HEK293 (cell line): ENCODE data around the gene LRRC7.

Experiments
- CTCF ChIA-PET: fragments of 350-600 bp; formaldehyde crosslinking; extraction: SDS; loops from one replicate; lab custom pipeline; 2021; ENCODE audit warnings: antibody characterized with exemption; lab: Yijun Ruan, JAX
- POLR2A ChIA-PET: fragments of 300-600 bp; formaldehyde crosslinking; extraction: SDS; loops from one replicate; lab custom pipeline; 2020; ENCODE audit warnings: antibody characterized with exemption, inconsistent platforms; lab: Yijun Ruan, JAX
- H3K27ac ChIP-seq: fragments of 200-500 bp; sonication (Bioruptor generic); 2 replicates; pipeline ENCODE4 v1.5.1; 2014; ENCODE audit warnings: low read depth, low read length, control low read depth, inconsistent platforms; ENCODE audit errors: extremely low read depth
- H3K36me3 ChIP-seq, 2 experiments: fragments of 200-500 bp in 1 of 2; sonication (Bioruptor generic) in 1 of 2; 1 replicate in 1 of 2; 2 replicates in 1 of 2; pipeline ENCODE4 v1.5.1; 2014 to 2017; ENCODE audit warnings: inconsistent platforms in 2 of 2, low read length in 2 of 2; ENCODE audit not compliant: control insufficient read depth in 2 of 2, insufficient read depth in 1 of 2
- H3K4me1 ChIP-seq: fragments of 200-500 bp; sonication (Bioruptor generic); 2 replicates; pipeline ENCODE4 v1.5.1; 2014; ENCODE audit warnings: mild to moderate bottlenecking, low read length, inconsistent platforms; ENCODE audit not compliant: control insufficient read depth, insufficient read depth
- H3K4me3 ChIP-seq: 2 replicates; pipeline ENCODE4 v1.5.1; 2011; ENCODE audit warnings: low read depth, mild to moderate bottlenecking, control low read depth, low read length, moderate library complexity
- H3K9me3 ChIP-seq: fragments of 200-500 bp; sonication (Bioruptor generic); 2 replicates; pipeline ENCODE4 v1.5.1; 2014; ENCODE audit warnings: low read depth, low read length, inconsistent platforms; ENCODE audit not compliant: control insufficient read depth, insufficient read depth
- GFI1B ChIP-seq: fragments of 450-650 bp; formaldehyde crosslinking; IDR thresholded peaks from 2 replicates; pipeline ENCODE4 v1.5.1; 2016; ENCODE audit warnings: missing biosample characterization, missing genetic modification characterization
- HOXA7 ChIP-seq: sonication (generic); formaldehyde crosslinking; IDR thresholded peaks from 2 replicates; pipeline ENCODE4 v1.8.1; 2022; ENCODE audit warnings: missing genetic modification reagents, borderline replicate concordance
- IKZF3 ChIP-seq: fragments of 450-650 bp; IDR thresholded peaks from 2 replicates; pipeline ENCODE4 v1.5.0; 2018; ENCODE audit warnings: missing biosample characterization, mild to moderate bottlenecking, missing genetic modification characterization, moderate library complexity
- OSR2 ChIP-seq: fragments of 450-650 bp; formaldehyde crosslinking; IDR thresholded peaks from 2 replicates; pipeline ENCODE4 v1.5.1; 2016; ENCODE audit warnings: missing biosample characterization, missing genetic modification characterization
- ZNF157 ChIP-seq: fragments of 450-650 bp; formaldehyde crosslinking; IDR thresholded peaks from 2 replicates; pipeline ENCODE4 v1.5.1; 2016; ENCODE audit warnings: missing biosample characterization, missing genetic modification characterization
- ZNF324 ChIP-seq: fragments of 450-650 bp; formaldehyde crosslinking; IDR thresholded peaks from 2 replicates; pipeline ENCODE4 v1.5.1; 2016; ENCODE audit warnings: missing biosample characterization, missing genetic modification characterization
- ZNF366 ChIP-seq: fragments of 450-650 bp; formaldehyde crosslinking; conservative IDR thresholded peaks from 2 replicates; pipeline ENCODE4 v1.5.1; 2016; ENCODE audit warnings: missing biosample characterization, missing genetic modification characterization
- ZNF624 ChIP-seq: fragments of 450-650 bp; formaldehyde crosslinking; IDR thresholded peaks from 2 replicates; pipeline ENCODE4 v1.5.1; 2017; ENCODE audit warnings: missing biosample characterization, missing genetic modification characterization
- ZNF658 ChIP-seq: fragments of 450-650 bp; formaldehyde crosslinking; IDR thresholded peaks from 2 replicates; pipeline ENCODE4; 2016; ENCODE audit warnings: missing biosample characterization, missing genetic modification characterization
- ZXDB ChIP-seq: fragments of 450-650 bp; formaldehyde crosslinking; IDR thresholded peaks from 2 replicates; pipeline ENCODE4 v1.5.1; 2016; ENCODE audit warnings: missing biosample characterization, missing genetic modification characterization
- TF ChIP-seq, protein P1 (sequence below): fragments of 450-650 bp; formaldehyde crosslinking; IDR thresholded peaks from 2 replicates; pipeline ENCODE4 v1.5.1; 2016; ENCODE audit warnings: missing biosample characterization, missing genetic modification characterization, low read depth
- TF ChIP-seq, protein P2 (sequence below): fragments of 450-650 bp; formaldehyde crosslinking; IDR thresholded peaks from 2 replicates; pipeline ENCODE4 v1.5.1; 2017; ENCODE audit warnings: missing biosample characterization, missing genetic modification characterization

The LRRC7 gene

DNA sequence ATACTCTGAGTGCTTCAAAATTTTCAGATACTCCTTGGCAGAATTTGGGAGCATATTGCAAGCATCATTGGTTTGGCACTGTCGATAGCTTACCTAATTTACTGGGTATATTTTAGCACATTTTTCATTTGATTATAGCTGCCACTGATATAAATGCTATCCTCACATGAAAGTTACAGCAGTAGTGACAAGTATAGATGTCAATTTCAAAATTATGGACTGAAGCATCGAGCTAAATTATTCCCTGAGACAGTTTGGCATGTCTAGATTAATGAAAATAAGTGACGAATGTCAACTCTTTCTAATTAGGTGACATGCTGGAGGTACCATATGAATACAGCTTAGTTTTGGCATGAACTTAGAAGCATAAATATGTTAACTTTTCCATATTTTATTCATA, 83.1 kb downstream of the LRRC7 start:
- TF ChIP-seq ZNF366 (tag by site-specific recombination) = no peak
- POLR2A ChIA-PET = no interaction called here

DNA sequence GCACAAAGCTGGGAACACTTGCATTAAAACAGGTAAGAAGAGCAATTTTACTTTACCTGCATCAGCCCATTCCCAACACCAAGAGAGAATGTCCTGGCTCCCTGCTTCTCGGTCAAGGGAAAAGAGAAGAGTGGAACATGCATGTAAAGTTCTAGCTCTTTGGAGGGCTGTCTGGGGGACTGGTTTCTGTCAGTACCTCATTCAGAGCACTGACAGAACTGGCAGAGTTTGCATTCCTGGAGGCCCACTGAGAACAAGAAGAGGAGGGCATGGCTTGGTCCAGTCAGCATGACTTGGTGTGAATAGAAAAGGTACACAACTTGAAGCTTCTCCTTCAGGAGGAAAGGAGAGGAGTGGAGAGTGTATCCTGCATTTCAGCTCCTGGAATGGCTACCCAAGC, 83.9 kb downstream of the LRRC7 start:
- H3K9me3 ChIP-seq = no peaks in the 10 kb centered on the region
- no peak overlapping the region for H3K27ac ChIP-seq
- H3K4me3 ChIP-seq = no peak overlapping the region
- CTCF ChIA-PET = interaction anchor here (0.7 kb wide), 1 partner anchor 75 kb away, joined by 3 read pairs; no protein-coding TSS in a partner anchor
- TF ChIP-seq ZNF324 (tag by site-specific recombination) = no peak
- TF ChIP-seq ZNF624 (tag by site-specific recombination) = no peak
- TF ChIP-seq ZNF157 (tag by site-specific recombination) = no peak
- TF ChIP-seq IKZF3 (tag by site-specific recombination) = no peak
- TF ChIP-seq GFI1B (tag by site-specific recombination) = no peak
- H3K36me3 ChIP-seq = no peaks in the 10 kb centered on the region
- POLR2A ChIA-PET = interaction anchor here (0.6 kb wide), 1 partner anchor 34 kb away, joined by 3 read pairs; no protein-coding TSS in a partner anchor
- H3K4me1 ChIP-seq = no peaks in the 10 kb centered on the region

More for the DNA sequence above, 83.1 kb downstream of the LRRC7 start:
- CTCF ChIA-PET = interaction anchor here (0.6 to 0.7 kb wide), 2 partner anchors 7 to 74 kb away, joined by 3 to 6 read pairs; no protein-coding TSS in a partner anchor
- Histone ChIP-seq H3K9me3 (no peaks in the 10 kb centered on the region), H3K4me1 (no peaks in the 10 kb centered on the region), H3K4me3 (no peak overlapping the region), H3K27ac (no peak overlapping the region), H3K36me3 (no peaks in the 10 kb centered on the region)

DNA sequence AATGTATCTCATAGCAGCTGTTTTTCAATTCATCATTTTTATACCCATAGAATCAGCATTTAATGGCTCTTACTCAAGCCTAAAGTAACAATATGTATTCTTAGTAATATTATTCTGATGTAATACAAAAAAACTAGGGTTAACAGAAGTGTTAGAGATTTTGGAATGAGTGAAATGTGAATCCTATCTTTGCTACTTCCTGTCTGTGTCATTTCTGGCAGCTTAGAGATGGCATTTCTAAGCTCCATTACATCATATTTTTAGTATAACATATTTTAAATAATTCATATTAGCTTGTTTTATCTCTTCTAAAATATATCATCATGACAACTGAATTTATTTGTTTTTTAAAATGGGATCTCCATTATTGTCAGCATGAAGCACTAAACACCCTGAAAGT, 90.2 kb downstream of the LRRC7 start:
- ChIA-PET CTCF (interaction anchor here (0.7 kb wide), 1 partner anchor 7 kb away, joined by 6 read pairs; no protein-coding TSS in a partner anchor), POLR2A (no interaction called here)
- Histone ChIP-seq H3K27ac (no peak overlapping the region), H3K4me3 (no peak overlapping the region), H3K9me3 (no peaks in the 10 kb centered on the region), H3K4me1 (no peaks in the 10 kb centered on the region), H3K36me3 (no peaks in the 10 kb centered on the region)
- TF ChIP-seq OSR2 (tag by site-specific recombination) = no peak

DNA sequence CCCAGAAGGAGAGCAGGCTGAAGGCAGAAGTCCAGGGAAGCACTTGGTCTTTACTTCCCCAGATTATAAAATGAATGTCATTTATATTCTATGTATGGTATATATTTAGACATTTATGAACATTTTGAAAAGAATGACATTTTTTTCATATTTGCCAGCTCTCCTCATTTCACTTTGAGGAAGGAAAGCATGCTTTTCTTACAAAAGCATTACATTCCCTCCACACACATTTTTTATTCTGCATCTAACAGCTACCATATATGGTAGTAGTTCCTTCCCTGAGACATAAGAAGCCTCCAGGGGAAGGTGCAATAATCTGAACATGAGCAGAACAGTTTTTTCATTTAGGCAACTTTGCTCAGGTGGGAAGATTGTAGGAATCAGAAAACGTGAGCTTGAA, 94.0 kb downstream of the LRRC7 start:
- no peaks in the 10 kb centered on the region for H3K9me3 ChIP-seq

DNA sequence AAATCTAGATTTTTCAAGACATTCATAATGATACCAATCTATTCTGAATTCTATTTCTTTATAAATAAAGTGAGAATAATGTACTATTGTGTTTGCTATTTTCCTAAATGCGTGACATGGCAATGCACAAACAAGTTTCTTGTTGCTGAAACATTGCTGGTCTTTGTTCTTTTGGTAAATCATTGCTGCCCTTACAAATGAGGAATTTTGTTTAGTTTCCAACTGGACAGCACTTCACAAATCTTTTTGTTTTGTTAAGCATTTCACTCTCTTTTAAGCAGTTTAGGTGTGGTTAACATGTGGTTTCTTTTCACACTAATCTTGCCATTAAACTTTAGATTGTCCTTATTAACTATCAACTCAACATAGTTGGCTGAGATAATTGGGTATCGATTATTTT, 94.6 kb downstream of the LRRC7 start:
- Histone ChIP-seq H3K4me1 (no peaks in the 10 kb centered on the region), H3K4me3 (no peak overlapping the region), H3K36me3 (no peaks in the 10 kb centered on the region), H3K9me3 (no peaks in the 10 kb centered on the region), H3K27ac (no peak overlapping the region)
- ChIA-PET POLR2A (no interaction called here), CTCF (no interaction called here)
- TF ChIP-seq, protein P1, sequence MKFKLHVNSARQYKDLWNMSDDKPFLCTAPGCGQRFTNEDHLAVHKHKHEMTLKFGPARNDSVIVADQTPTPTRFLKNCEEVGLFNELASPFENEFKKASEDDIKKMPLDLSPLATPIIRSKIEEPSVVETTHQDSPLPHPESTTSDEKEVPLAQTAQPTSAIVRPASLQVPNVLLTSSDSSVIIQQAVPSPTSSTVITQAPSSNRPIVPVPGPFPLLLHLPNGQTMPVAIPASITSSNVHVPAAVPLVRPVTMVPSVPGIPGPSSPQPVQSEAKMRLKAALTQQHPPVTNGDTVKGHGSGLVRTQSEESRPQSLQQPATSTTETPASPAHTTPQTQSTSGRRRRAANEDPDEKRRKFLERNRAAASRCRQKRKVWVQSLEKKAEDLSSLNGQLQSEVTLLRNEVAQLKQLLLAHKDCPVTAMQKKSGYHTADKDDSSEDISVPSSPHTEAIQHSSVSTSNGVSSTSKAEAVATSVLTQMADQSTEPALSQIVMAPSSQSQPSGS (tag by site-specific recombination) = no peak

More for the DNA sequence above, 94.0 kb downstream of the LRRC7 start:
- TF ChIP-seq ZNF658 (no peak), ZXDB (no peak), HOXA7 (CRISPR knock-in tag) (no peak)
- TF ChIP-seq, protein P2, sequence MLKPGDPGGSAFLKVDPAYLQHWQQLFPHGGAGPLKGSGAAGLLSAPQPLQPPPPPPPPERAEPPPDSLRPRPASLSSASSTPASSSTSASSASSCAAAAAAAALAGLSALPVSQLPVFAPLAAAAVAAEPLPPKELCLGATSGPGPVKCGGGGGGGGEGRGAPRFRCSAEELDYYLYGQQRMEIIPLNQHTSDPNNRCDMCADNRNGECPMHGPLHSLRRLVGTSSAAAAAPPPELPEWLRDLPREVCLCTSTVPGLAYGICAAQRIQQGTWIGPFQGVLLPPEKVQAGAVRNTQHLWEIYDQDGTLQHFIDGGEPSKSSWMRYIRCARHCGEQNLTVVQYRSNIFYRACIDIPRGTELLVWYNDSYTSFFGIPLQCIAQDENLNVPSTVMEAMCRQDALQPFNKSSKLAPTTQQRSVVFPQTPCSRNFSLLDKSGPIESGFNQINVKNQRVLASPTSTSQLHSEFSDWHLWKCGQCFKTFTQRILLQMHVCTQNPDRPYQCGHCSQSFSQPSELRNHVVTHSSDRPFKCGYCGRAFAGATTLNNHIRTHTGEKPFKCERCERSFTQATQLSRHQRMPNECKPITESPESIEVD = no peak
- TF ChIP-seq, all 188 proteins: peak for 0
- H3K4me1 ChIP-seq = no peaks in the 10 kb centered on the region
- POLR2A ChIA-PET = no interaction called here
- no peak overlapping the region for H3K27ac ChIP-seq
- no peaks in the 10 kb centered on the region for H3K36me3 ChIP-seq
- CTCF ChIA-PET = interaction anchor here (0.8 kb wide), 1 partner anchor 76 kb away, joined by 3 read pairs; no protein-coding TSS in a partner anchor
- H3K4me3 ChIP-seq = no peak overlapping the region
